Osteocyte (in vitro differentiated cells): Measurements from ENCODE around the gene TEN1. TPM values are rescaled to one million over a fixed set of nuclear protein-coding genes. Genes with fewer than 3 reads are reported as not detected.

ENCODE experiments used
- DNase-seq: peaks from one replicate; pipeline ENCODE4 v3.0.0; 2021; ENCODE audit warnings: mixed read lengths; ENCODE audit not compliant: unreplicated experiment; ENCODE audit errors: extremely low spot score
- H3K27ac Mint-ChIP-seq: one replicate; pipeline ENCODE4 v1.8.0; 2021; ENCODE audit warnings: mild to moderate bottlenecking, mixed read lengths; ENCODE audit not compliant: unreplicated experiment
- H3K27me3 Mint-ChIP-seq: one replicate; pipeline ENCODE4 v1.8.0; 2021; ENCODE audit warnings: mixed read lengths; ENCODE audit not compliant: unreplicated experiment
- H3K36me3 Mint-ChIP-seq: one replicate; pipeline ENCODE4 v1.8.0; 2021; ENCODE audit warnings: mixed read lengths; ENCODE audit not compliant: unreplicated experiment
- H3K4me1 Mint-ChIP-seq: one replicate; pipeline ENCODE4 v1.8.0; 2021; ENCODE audit warnings: mixed read lengths; ENCODE audit not compliant: unreplicated experiment
- H3K4me3 Mint-ChIP-seq: one replicate; pipeline ENCODE4 v1.8.0; 2021; ENCODE audit warnings: mild to moderate bottlenecking, moderate library complexity, mixed read lengths; ENCODE audit not compliant: unreplicated experiment
- H3K9me3 Mint-ChIP-seq: one replicate; pipeline ENCODE4 v1.8.0; 2021; ENCODE audit warnings: mixed read lengths; ENCODE audit not compliant: unreplicated experiment
- total RNA-seq: library from RNA; stranded (reverse); gene quantifications from 2 replicates; pipeline ENCODE4 v1.2.1, GENCODE V29; 2021
- TF ChIP-seq, protein P1 (sequence below): fragments of 200-600 bp; sonication (generic); IDR thresholded peaks from 2 replicates; pipeline ENCODE4 v1.5.0; 2021; ENCODE audit warnings: antibody characterized with exemption, mild to moderate bottlenecking, moderate library complexity

TEN1 gene
- total RNA-seq, 1 donor from 2014 or later, result 23.7 TPM

DNA sequence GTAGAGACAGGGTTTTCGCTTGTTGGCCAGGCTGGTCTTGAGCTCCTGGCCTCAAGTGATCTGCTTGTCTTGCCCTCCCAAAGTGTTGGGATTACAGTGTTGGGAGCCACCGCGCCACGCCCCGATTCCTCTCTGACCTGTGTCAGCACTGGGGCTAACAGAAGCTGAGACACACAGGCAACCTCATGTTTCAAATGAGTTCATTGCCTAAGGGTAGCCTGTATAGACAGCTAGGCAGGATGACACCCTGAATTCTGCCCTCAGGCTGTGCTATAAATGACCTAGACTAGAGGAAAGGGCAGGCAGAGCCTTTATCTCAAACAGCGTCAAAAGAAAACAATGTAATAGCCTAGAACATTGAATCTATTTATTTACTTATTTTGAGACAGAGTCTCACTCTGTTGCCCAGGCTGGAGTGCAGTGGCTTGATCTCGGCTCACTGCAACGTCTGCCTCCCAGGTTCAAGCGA, 19.3 kb downstream of the TEN1 start:
- Mint-ChIP-seq H3K9me3 (no peaks in the 10 kb centered on the region), H3K36me3 (peaks cover 6% of the 10 kb centered on the region), H3K27me3 (no peaks in the 10 kb centered on the region), H3K27ac (no peak overlapping the region), H3K4me1 (peaks cover 10% of the 10 kb centered on the region), H3K4me3 (no peak overlapping the region)
- no peak for DNase-seq
- TF ChIP-seq, protein P1, sequence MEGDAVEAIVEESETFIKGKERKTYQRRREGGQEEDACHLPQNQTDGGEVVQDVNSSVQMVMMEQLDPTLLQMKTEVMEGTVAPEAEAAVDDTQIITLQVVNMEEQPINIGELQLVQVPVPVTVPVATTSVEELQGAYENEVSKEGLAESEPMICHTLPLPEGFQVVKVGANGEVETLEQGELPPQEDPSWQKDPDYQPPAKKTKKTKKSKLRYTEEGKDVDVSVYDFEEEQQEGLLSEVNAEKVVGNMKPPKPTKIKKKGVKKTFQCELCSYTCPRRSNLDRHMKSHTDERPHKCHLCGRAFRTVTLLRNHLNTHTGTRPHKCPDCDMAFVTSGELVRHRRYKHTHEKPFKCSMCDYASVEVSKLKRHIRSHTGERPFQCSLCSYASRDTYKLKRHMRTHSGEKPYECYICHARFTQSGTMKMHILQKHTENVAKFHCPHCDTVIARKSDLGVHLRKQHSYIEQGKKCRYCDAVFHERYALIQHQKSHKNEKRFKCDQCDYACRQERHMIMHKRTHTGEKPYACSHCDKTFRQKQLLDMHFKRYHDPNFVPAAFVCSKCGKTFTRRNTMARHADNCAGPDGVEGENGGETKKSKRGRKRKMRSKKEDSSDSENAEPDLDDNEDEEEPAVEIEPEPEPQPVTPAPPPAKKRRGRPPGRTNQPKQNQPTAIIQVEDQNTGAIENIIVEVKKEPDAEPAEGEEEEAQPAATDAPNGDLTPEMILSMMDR, result no peak

DNA sequence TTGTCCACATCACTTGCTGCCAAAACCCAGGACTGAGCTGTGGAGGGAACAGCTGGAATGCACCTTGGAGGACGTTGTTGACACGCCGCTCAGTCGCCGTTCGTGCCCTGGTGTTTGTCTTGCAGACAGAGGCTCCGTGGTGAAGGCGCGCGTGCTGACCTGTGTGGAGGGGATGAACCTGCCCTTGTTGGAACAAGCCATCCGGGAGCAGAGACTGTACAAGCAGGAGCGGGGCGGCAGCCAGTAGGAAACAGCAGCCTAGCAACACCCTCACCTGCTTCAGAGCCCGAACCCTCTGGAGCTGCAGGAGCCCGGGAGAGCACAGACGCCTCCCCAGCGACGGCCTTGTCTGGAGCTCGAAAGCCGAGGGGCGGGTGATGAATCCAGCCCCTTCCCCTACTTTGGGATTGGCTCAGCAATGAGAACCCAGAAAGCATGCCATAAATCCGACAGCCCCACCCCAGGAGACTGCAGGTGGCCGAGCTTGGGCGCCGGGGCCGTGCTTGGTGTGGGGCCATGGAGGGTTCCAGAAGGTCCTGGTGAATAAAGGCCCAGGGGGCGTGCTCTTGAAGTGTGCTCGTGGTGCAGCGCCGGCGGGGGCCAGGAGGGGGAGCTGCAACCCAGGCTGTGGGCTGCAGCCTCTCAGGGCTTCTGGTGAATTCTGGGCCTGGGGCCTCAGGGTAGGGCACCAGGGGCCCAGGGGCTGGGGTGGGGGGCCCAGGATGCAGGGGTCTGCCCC, 21.1 kb downstream of the TEN1 start:
- H3K9me3 Mint-ChIP-seq, result no peaks in the 10 kb centered on the region

DNA sequence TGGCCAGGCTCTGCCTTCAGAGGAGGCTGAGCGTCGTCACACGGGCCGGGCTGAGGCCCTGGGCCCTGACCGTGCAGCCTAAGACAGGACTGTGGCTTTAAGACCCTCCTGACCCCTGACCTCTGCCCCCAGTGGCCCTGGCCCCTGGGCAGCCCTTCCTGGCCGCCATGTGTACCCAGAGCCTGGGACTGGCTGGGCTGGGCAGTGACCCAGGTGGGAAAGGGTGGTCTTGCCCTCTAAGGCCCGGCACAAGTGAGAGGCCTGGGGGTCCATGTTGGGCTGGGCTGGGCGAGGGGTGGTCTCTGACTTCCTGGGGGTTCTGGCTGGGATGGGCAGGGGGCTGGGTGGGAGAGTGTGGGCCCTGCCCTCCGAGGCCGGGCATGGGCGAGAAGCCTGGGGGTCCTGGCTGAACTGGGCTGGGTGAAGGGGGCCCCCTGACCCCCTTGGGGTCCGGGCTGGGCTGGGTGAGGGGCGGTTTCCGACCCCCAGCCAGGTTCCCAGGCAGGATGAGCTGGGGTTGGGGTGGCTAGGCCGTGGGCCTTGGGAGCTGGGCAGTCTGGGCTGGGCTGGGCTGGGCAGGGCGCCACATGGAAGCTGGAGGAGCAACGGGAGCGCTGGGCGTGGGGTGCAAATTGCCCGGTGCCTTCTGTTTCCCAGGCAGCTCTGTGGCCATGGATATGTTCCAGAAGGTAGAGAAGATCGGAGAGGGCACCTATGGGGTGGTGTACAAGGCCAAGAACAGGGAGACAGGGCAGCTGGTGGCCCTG, 21.9 kb downstream of the TEN1 start, which contains the start of gene CDK3:
TSS of gene CDK3 (plus strand) at position 101 of the 767 bp plus-strand sequence. CDS start at position 672, 571 bp downstream.
- H3K27ac Mint-ChIP-seq, result no peak within 1 kb of the TSS
- H3K4me1 Mint-ChIP-seq, result peaks cover 25% of the 10 kb centered on the region
- no peaks in the 10 kb centered on the region for H3K27me3 Mint-ChIP-seq
- H3K4me3 Mint-ChIP-seq, result no peak within 1 kb of the TSS
- peaks cover 3% of the 10 kb centered on the region for H3K36me3 Mint-ChIP-seq
- TF ChIP-seq, protein P1, result no peak
- DNase-seq, result no peak
- H3K9me3 Mint-ChIP-seq, result no peaks in the 10 kb centered on the region

More for the DNA sequence above, 21.1 kb downstream of the TEN1 start:
- peaks cover 18% of the 10 kb centered on the region for H3K4me1 Mint-ChIP-seq
- no peaks in the 10 kb centered on the region for H3K27me3 Mint-ChIP-seq
- H3K36me3 Mint-ChIP-seq, result peaks cover 3% of the 10 kb centered on the region
- no peak overlapping the region for H3K27ac Mint-ChIP-seq
- TF ChIP-seq, protein P1, result peak; percentile 61
- H3K4me3 Mint-ChIP-seq, result no peak overlapping the region
- DNase-seq, result peak; percentile 86

DNA sequence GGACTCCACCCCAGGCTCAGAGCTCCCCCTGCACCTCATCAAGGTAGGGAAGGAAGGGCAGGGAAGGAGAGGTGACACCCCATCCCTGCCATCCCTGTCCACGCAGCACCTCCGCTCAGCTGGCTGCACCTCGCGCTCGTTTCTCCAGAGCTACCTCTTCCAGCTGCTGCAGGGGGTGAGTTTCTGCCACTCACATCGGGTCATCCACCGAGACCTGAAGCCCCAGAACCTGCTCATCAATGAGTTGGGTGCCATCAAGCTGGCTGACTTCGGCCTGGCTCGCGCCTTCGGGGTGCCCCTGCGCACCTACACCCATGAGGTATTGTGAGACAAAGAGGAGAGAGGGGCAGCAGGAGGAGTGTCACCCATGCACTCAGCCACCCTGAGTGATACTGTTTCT, 23.1 kb downstream of the TEN1 start:
- H3K36me3 Mint-ChIP-seq, result peaks cover 3% of the 10 kb centered on the region
- DNase-seq, result no peak
- no peaks in the 10 kb centered on the region for H3K27me3 Mint-ChIP-seq
- no peak overlapping the region for H3K4me3 Mint-ChIP-seq
- TF ChIP-seq, protein P1, result no peak
- H3K9me3 Mint-ChIP-seq, result no peaks in the 10 kb centered on the region
- H3K4me1 Mint-ChIP-seq, result peaks cover 18% of the 10 kb centered on the region
- no peak overlapping the region for H3K27ac Mint-ChIP-seq

DNA sequence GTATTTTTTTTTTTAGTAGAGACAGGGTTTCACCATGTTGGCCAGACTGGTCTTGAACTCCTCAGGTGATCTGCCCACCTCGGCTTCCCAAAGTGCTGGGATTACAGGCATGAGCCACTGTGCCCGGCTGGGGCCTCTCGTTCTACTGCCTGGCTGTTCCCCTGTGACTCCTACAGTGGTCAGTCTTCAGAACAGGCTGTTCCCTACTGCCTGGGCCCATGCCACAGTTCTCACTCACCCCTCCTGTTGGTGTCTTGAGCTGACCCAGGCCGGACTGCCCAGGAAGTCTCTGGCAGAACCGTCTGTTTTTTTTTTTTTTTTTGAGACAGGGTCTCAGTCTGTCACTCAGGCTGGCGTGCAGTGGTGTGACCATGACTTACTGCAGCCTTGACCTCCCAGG, 24.9 kb downstream of the TEN1 start:
- no peak for DNase-seq
- H3K4me1 Mint-ChIP-seq, result peaks cover 15% of the 10 kb centered on the region
- TF ChIP-seq, protein P1, result no peak
- no peaks in the 10 kb centered on the region for H3K27me3 Mint-ChIP-seq
- no peak overlapping the region for H3K4me3 Mint-ChIP-seq
- H3K36me3 Mint-ChIP-seq, result peaks cover 3% of the 10 kb centered on the region
- no peak overlapping the region for H3K27ac Mint-ChIP-seq
- H3K9me3 Mint-ChIP-seq, result no peaks in the 10 kb centered on the region
